Measurements from ENCODE around the gene HNF4A. TPM values are rescaled to one million over a fixed set of nuclear protein-coding genes. Genes with fewer than 3 reads are reported as not detected.

Gene HNF4A
- total and polyA plus RNA-seq, 9 donors: 0.07 to 1.5 (median 0.25) TPM

GRCh38 chr20:44461142-44461802 lies 105.8 kb downstream of the HNF4A start:
- intact Hi-C loops (cut with DNase I): loop anchor here in 3 of 4 donors (2.0 to 10.0 kb wide), 4 partner anchors 76 to 246 kb away; partner anchors contain the start of gene OSER1 (in 1 of the 3)
- H3K4me1 ChIP-seq (ENCODE audit: insufficient read depth): no peaks in the 10 kb centered on the region
- H3K4me3 ChIP-seq: no peak overlapping the region
- TF ChIP-seq EP300 (IDR thresholded peaks at IDR 0.05): no peak
- TF ChIP-seq CTCF (IDR thresholded peaks at IDR 0.05): no peak
- TF ChIP-seq POLR2A (IDR thresholded peaks at IDR 0.05): no peak
- no peak overlapping the region for H3K27ac ChIP-seq
- H3K27me3 ChIP-seq: no peaks in the 10 kb centered on the region
- DNase-seq: no peak
- WGBS, 3 donors: 60 to 66% (median 66%) methylated on average over 6 of the region's 6 CpGs
- H3K36me3 ChIP-seq: no peaks in the 10 kb centered on the region
- H3K9me3 ChIP-seq: no peaks in the 10 kb centered on the region

GRCh38 chr20:44461803-44462174 lies 106.3 kb downstream of the HNF4A start:
- H3K27ac ChIP-seq: no peak overlapping the region
- no peaks in the 10 kb centered on the region for H3K27me3 ChIP-seq
- no peaks in the 10 kb centered on the region for H3K9me3 ChIP-seq
- no peak for DNase-seq
- intact Hi-C loops (cut with DNase I): loop anchor here in 3 of 4 donors (2.0 to 10.0 kb wide), 4 partner anchors 77 to 247 kb away; partner anchors contain the start of gene OSER1 (in 1 of the 3)
- H3K4me3 ChIP-seq: no peak overlapping the region
- H3K36me3 ChIP-seq: no peaks in the 10 kb centered on the region
- TF ChIP-seq CTCF (IDR thresholded peaks at IDR 0.05): no peak
- TF ChIP-seq EP300 (IDR thresholded peaks at IDR 0.05): no peak
- TF ChIP-seq POLR2A (IDR thresholded peaks at IDR 0.05): no peak
- 56 to 69% (median 58%) methylated on average over 5 of the region's 5 CpGs for WGBS, 3 donors
- H3K4me1 ChIP-seq (ENCODE audit: insufficient read depth): no peaks in the 10 kb centered on the region

- no peak for DNase-seq
- TF ChIP-seq EP300 (IDR thresholded peaks at IDR 0.05) (no peak), CTCF (IDR thresholded peaks at IDR 0.05) (no peak), POLR2A (IDR thresholded peaks at IDR 0.05) (no peak)
- Histone ChIP-seq H3K27me3 (no peaks in the 10 kb centered on the region), H3K4me1 (ENCODE audit: insufficient read depth) (no peaks in the 10 kb centered on the region), H3K27ac (no peak overlapping the region), H3K36me3 (no peaks in the 10 kb centered on the region), H3K9me3 (no peaks in the 10 kb centered on the region), H3K4me3 (no peak overlapping the region)
- intact Hi-C loops (cut with DNase I): loop anchor here in 3 of 4 donors (5.0 to 10.0 kb wide), 3 partner anchors 81 to 249 kb away; partner anchors contain the start of gene OSER1 (in 1 of the 3)
- WGBS, 3 donors: 65 to 73% (median 67%) methylated on average over 5 of the region's 5 CpGs
These were observed 108.0 kb downstream of the HNF4A start for GRCh38 chr20:44463466-44463865.

- Histone ChIP-seq H3K4me1 (ENCODE audit: insufficient read depth) (no peaks in the 10 kb centered on the region), H3K27ac (no peak overlapping the region), H3K9me3 (no peaks in the 10 kb centered on the region), H3K4me3 (no peak overlapping the region), H3K36me3 (no peaks in the 10 kb centered on the region), H3K27me3 (no peaks in the 10 kb centered on the region)
- DNase-seq: no peak
- intact Hi-C loops (cut with DNase I): loop anchor here in 3 of 4 donors (5.0 to 10.0 kb wide), 3 partner anchors 82 to 250 kb away; partner anchors contain the start of gene OSER1 (in 1 of the 3)
- TF ChIP-seq EP300 (IDR thresholded peaks at IDR 0.05) (no peak), CTCF (IDR thresholded peaks at IDR 0.05) (no peak), POLR2A (IDR thresholded peaks at IDR 0.05) (no peak)
- 83 to 90% (median 90%) methylated on average over 3 of the region's 3 CpGs for whole genome bisulfite sequencing, 3 donors
These were observed 109.0 kb downstream of the HNF4A start for GRCh38 chr20:44464514-44464913.

Data from ovary (tissue), 9 donors.